NCI-H82 treated with DMSO at 0.1 percent for 48 hours (cell line): ENCODE data around the gene FSCN2.
"Not testable (repeated sequence)": the region's sequence is repeated elsewhere in the genome, so short reads cannot be mapped to it uniquely, and the experiment has no call there.

ENCODE experiments used
- DNase-seq: peaks from one replicate; lab custom pipeline; 2025; ENCODE audit not compliant: unreplicated experiment; lab: John Stamatoyannopoulos, UW

The FSCN2 gene

DNA sequence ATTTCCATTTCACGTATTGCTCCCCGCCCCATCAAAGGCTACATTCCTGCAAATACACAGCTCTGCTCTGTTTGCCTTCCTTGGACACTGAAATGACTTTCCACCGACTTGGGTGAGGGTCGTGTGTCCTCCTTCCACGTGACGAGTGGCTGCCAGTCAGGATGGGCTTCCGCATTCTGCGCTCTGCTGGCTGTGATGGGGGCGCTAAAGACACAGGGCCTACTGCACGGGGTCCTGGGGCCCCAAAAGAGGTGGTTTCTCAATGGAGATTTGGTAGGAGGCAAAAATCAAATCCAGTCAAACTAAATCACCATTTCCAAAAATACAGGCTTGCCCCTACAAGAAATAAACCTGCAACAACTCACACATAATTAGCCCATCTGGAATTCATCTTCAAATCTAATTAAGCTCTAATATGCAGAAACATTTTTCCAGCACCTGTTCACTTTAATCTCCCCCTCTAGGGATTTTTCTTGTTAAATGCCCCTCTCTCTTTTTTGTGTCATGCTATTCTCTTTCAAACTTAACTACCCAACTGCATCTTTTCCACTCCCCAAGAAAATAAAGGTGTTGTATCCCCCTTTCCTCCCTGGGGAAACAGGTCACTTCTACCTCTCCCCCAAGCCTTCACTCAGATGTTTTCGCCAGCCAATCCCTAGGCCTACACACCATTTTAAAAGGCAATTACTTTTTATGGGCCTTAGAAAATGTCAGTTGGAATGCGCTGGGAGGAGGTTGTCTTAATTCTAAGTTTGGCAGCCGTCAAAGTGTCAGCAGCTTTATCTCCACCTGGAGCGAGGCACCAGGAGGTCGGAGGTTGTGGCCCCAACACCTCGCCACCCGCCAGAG lies 45.8 kb downstream of the FSCN2 start:
- peak; percentile 18 for DNase-seq

DNA sequence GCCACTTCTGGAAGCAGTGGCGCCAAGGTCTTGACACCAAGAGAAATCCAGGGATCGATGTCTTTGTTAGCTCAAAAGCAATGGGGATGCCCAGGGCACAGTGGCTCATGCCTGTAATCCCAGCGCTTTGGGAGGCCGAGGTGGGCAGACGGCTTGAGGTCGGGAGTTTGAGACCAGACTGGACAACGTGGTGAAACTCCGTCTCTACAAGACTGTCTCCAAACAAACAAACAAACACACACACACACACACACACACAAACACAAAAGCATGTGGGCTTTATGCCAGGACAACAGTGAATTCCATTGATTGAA lies 46.4 kb downstream of the FSCN2 start:
- no peak for DNase-seq

DNA sequence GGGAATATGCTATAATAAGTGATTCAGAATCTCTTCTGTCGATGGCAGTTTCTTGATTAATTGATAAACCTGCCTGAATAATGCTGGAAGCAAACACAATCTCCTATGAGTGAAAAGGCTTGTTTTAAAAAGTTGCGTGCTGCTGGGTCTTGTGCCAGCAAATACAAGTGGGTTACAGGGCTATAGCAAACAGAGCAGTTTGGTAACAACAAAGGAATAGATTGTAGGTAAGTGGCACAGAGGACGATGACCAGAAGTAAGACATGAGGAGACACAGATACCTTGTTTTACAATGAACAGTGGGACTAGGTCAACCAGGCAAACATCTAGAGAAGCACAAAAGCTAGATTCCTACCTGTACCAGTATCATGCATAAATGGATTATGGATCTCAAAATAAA lies 47.7 kb downstream of the FSCN2 start:
- no peak for DNase-seq

DNA sequence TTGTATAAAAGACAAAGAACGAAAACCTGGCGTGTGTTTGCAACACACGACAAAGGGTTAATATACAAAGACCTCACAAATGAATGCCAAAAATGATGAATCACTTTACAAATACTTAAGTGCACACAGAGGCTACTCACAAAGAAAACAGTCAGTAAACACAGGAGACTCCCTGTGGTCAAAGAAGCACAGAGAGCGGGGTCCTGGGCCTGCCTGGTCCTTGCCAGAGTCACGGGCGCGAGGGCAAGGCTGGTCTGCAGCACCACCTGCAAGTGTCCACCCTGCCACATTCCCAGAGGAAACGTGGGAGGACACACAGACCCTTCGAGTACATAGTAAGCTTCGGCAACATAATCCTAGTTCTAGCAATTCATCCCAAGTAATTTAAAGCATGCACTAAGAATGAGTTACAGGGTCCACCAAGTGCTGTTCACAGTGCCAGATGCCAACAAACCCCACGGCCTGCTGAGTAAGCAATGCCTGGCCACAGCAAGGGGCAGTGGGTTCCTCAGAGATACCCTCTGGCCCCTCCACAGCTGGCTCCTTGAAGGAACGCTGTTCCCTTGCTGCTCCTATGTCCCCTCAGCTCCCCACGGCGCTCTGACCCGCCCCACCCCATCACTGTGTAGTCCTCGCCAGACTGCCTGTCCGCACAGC lies 48.6 kb downstream of the FSCN2 start:
- no peak for DNase-seq

DNA sequence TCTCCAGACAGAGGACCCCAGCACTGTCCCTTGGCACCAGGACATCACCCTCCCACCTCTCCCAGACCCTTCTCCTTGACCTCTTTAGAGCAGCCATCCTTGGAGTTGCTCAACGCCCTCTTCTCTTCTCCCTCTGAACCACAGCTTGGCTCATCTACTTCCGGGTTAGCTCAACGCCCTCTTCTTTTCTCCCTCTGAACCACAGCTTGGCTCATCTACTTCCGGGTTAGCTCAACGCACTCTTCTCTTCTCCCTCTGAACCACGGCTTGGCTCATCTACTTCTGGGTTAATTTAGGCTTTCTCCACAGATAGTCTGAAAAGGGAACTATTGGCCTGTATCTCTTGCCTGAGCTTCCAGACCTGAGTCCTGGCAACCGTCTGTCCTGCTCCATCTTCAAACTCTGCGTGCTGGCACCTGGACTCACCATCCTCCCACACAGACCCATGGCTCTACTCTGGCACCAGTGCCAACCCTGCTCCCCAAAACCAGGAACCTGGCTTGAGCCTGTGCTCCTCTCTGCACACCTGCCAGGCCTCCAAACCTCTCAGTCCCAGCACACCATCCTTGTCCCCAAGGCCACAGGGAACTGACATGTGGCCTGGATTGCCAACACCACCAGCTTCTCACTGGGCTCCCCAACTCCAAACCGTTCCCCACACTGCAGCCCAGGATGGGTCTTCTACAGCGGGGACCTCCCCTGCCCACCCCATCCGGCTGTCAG lies 49.3 kb downstream of the FSCN2 start:
- no peak for DNase-seq

DNA sequence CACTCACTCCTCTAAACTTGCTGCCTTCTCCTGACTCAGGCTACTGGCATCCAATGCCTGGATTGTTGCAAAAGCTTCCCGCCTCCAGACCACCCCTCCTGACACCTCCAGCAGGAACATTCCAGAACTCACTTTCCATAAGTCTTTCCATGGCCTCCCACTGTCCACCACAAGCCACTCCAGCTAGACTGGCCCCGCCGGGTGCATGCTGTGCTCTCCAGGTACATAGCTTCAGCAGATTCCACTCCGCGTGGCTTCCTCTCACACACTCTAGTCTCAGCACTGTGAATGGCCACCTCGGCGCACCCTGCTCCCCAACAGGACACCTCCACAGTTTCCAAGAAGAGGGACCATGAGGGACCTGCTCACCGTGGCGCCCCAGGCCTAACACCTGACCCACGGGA lies 49.9 kb downstream of the FSCN2 start:
- DNase-seq, result no peak

DNA sequence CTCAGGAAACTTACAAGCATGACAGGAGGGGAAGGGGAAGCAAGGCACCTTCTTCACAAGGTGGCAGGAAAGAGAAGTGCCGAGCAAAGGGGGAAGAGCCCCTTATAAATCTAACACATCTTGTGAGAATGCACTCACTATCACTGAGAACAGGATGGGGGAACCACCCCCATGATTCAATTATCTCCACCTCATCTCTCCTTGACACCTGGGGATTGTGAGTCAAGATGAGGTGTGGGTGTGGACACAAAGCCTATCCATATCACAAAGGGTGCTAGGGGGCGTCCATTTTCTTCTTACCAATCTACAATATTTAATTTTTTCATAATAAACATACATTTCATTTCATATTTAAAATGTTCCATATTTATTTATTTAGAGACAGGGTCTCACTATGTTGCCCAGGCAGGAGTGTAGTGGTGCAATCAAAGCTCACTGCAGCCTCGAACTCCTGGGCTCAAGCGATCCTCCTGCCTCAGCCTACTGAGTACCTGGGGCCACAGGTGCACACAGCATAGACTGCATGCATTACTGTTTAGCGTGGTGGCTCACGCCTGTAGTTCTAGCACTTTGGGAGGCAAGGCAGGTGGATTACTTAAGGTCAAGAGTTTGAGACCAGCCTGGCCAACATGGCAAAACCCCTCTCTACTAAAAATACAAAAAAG lies 50.5 kb downstream of the FSCN2 start:
- DNase-seq, result no peak

DNA sequence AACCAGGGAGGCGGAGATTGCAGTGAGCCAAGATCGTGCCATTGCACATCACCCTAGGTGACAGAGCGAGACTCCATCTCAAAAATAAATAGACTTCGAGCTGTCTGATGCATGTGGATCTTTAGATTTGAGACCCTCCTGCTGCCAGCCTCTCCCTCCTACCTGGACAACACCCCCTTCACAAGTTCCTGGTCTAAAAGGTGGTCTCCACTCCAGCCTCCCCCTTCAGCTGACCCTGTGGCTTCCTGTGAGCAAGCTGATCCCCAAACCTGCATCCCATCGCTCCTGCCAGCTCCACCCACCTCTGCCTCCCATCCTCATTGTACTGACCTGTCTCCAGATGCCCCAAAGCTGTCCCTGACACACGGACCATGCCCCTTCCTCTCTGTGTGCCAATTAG lies 51.1 kb downstream of the FSCN2 start:
- no peak for DNase-seq

DNA sequence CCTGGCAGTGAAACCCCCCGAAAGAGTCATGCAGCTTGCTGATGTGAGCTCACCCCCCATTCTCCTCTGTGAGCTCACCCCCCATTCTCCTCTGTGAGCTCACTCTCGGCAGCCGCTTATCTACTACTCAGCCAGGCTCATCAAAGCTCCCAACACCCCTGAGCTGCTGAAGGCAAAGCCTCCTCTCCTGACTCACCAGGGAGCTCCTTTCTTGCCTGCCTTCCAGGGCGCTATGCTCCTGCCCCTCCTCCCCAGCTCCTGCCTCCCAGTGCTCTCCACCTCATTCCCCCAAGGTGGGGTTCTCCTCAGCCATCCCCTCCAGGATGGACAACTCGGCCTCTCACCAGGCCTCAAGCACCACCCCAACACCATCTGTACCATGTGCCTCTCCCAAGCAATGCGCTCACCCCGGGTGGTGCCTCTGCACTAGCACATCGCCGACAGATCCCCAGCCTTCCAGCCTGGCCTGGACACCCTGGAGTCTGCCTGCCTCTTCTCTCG lies 51.7 kb downstream of the FSCN2 start:
- DNase-seq, result no peak

DNA sequence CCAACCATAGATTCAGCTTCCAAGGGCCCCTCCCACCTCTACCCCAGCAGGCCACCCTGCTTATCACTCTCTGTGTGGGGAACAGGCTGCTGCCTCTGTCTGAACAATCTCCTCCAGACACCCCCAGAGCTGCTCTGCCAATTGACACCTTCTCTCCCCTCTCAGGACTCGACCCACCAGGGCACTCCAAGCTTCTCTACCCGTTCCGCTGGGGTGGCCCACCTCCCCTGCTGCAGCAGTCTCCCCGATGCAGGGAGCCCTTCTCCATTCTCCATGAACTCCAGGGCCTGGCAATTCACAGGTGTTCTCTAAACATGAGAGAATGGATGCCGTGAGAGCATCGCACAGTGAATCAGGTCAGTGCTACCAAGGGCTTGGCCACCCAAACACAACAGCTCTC lies 52.3 kb downstream of the FSCN2 start:
- no peak for DNase-seq

DNA sequence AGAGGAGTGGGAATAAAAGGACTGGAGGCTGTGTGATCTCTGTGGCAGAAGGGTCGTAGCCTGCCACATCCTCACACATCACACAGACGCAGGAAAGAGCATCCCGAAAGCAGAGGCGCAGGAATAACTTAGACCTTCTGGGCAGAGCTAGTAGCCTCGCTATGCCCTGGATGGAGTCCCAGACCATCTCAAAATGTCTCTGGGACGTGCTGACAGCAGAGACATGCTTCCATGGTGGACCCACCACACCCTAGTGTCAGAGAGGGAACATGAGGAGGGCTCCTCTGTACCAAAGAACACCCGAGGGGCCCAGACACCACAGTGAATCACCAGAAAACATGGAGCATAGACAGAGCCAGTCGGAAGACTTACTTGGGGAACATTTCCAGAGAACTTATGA lies 53.6 kb downstream of the FSCN2 start:
- DNase-seq, result no peak

DNA sequence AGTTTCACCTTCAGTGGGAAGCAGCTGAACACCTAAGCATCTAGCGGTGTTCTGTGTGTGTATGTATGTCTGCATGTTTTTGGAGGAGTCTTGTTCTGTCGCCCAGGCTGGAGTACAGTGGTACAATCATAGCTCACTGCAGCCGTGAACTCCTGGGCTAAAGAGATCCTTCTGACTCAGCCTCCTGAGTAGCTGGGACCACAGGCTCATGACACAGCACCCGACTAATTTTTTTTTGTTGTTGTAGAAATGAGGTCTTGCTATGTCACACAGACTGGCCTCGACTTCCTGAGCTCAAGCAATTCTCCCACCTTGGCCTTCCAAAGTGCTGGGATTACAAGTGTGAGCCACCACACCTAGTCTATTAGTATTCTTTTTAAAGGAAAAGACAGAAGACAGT lies 54.2 kb downstream of the FSCN2 start:
- DNase-seq, result no peak

DNA sequence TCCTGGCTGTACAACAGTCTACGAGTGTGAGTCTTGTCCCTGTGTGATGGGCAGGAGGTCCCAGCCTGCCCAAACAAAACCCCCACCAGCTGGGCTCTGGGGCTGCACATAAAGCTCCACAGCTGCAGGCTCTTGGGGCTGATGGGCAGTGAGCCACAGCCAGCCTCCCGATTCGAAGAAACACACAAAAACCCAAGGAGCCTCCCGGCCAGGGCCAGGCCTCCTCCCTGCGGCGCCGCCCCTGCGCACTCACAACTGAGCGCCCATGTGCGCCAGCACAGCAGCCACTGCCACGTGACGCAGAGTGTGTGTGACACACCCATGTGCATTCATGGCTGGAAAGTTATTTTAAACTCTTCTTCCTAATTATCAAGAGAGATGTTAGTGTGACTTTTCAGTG lies 54.6 kb downstream of the FSCN2 start:
- DNase-seq, result no peak

DNA sequence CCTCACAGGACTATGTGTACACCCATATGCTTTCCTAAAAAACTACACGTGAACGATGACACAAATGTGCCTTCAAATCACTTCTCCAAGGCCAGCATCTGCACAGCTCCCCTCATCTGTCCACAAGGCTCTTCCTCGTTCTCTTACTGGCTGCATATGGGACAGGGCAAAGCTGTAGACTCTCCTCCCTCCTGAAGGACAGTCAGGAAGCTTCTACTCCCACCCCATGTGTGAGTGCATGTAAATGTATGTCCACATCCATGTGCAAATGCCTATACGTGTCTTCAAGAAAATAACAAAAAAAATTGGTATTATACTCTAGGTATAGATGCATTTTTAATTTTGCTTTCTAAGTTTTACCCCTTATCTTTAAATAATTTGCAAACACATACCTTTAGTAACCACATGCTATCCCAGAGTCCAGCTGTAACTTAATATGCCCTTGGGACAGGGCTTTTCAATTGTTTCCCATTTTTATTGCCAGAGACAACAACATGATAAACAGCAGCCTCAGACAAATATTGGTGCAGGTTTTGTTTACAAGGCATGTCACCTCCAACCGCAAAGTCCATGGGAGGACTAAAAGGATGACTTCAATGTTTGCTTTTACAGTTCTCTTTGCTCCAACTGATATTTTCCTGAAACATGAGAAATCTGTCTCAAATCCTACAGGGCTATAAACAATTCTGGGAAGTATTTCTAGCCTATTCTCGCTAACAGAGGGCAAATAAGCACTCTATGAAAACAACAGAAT lies 55.6 kb downstream of the FSCN2 start:
- DNase-seq, result no peak

DNA sequence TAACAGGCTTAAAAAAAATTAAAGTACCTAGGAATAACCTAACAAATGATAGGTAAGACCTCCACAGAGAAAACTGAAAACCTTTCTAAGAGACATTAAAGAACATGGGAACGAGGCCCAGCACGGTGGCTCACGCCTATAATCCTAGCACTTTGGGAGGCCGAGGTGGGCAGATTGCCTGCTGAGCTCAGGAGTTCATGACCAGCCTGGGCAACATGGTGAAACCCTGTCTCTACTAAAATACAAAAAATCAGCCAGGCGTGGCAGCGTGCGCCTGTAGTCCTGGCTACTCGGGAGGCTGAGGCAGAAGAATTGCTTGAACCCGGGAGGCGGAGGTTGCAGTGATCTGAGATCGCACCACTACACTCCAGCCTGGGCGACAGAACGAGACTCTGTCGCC lies 56.6 kb downstream of the FSCN2 start:
- not testable (repeated sequence) for DNase-seq

DNA sequence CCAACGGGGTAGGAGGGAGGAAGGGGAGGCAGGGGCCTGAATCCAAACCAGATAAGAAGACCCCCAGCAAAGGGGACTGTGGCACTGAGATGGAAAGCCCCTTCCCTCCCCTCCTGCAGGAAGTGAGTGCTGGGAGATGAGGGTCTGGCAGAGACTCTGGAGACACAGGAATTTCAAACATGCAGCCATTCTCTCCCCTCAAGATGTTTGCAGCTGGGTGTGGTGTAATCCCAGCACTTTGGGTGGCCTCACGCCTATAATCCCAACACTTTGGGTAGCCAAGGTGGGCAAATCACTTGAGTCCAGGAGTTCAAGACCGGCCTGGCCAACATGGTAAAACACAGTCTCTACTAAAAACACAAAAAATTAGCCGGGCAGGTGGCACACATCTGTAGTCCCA lies 57.9 kb downstream of the FSCN2 start:
- no peak for DNase-seq
